C4-2B (cell line): ENCODE results near the gene LRMDA.
A peak's percentile ranks its signal among the peaks of the same experiment; 100 is the strongest.

Experiments used
- H3K27ac ChIP-seq: fragments of 450-650 bp; 2 replicates; pipeline ENCODE4 v1.5.1; 2017
- ZFX ChIP-seq: fragments of 450-650 bp; IDR thresholded peaks from 2 replicates; pipeline ENCODE4 v1.6.1; 2017
- TF ChIP-seq, protein P1 (sequence below): fragments of 450-650 bp; conservative IDR thresholded peaks from 2 replicates; pipeline ENCODE4 v1.5.1; 2017; ENCODE audit warnings: mild to moderate bottlenecking

LRMDA gene

DNA sequence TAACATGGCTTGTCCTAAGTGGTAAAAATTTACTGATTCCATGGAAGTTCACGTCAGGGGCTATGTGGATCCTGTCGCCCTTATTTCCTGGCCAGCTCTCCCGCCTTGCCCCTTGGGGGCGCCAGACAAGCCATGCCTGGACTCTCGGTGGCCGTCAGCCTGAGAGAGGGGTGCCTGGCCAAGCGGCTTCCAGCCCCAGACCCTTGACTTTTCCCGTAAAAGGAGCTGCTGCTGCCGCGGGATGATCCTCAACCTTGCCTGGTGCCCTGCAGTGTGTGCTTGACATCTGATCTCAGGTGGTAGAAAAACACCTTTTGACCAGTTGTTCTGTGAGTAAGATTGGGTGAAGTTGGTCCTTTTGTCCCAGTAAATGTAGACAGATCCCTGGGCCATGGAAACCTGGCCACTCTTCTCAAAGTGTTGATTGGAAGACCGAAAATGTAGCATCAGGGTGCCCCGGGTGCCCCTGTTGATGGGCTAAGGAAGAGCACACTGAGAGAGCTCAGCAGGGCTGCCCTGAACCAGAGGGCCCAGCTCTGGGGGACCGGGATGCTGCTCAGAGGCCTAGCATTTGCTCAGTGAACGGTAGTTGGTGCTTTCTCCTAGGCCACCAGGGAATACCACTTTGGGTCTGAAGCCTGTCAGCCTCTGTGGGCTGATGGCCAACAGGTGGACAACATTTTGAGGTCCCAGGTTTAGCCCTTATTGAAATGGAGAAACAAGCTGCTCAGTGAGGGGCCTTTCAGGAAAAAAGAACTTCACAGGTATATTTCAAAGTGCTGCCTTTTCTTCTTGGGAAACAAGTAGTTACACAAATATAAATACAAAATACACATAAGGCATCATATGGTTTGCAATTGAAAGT lies 162.5 kb downstream of the LRMDA start:
- no peak overlapping the region for H3K27ac ChIP-seq
- no peak for TF ChIP-seq ZFX
- TF ChIP-seq, protein P1, sequence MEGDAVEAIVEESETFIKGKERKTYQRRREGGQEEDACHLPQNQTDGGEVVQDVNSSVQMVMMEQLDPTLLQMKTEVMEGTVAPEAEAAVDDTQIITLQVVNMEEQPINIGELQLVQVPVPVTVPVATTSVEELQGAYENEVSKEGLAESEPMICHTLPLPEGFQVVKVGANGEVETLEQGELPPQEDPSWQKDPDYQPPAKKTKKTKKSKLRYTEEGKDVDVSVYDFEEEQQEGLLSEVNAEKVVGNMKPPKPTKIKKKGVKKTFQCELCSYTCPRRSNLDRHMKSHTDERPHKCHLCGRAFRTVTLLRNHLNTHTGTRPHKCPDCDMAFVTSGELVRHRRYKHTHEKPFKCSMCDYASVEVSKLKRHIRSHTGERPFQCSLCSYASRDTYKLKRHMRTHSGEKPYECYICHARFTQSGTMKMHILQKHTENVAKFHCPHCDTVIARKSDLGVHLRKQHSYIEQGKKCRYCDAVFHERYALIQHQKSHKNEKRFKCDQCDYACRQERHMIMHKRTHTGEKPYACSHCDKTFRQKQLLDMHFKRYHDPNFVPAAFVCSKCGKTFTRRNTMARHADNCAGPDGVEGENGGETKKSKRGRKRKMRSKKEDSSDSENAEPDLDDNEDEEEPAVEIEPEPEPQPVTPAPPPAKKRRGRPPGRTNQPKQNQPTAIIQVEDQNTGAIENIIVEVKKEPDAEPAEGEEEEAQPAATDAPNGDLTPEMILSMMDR, result peak; percentile 26

DNA sequence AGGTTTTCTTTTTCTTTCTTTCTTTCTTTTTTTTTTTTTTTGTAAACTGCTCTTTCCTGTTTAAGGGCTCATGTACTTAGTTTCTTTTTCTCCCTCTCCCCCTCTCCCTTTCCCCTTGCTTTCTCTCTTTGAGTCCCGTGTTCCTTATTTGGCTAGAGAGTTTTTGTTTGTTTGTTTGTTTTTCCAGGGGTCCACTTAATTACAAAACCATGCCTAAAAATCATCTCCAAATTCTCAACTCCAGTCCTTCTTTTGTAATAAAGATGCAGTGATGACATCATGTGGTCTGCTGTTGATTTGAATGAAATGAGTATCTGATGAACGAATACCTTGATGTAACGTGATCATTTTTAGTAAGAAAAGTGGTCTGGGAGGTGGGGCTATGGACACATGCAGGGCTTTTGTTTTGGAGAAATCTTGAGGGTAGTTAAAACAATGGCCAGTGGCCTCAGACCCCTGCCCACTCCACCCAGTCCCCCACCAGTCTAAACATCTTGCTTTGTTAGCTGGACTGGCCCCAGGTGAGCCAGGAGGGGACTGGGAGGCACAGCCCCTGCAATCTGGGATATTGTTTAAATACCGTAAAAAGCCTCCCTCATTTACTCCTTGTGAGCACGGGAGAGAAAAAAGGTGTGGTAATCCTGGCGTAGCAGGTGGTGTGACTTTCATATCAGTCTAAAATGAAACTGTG lies 165.7 kb downstream of the LRMDA start:
- TF ChIP-seq ZFX, result no peak
- TF ChIP-seq, protein P1, result no peak
- H3K27ac ChIP-seq, result no peak overlapping the region

DNA sequence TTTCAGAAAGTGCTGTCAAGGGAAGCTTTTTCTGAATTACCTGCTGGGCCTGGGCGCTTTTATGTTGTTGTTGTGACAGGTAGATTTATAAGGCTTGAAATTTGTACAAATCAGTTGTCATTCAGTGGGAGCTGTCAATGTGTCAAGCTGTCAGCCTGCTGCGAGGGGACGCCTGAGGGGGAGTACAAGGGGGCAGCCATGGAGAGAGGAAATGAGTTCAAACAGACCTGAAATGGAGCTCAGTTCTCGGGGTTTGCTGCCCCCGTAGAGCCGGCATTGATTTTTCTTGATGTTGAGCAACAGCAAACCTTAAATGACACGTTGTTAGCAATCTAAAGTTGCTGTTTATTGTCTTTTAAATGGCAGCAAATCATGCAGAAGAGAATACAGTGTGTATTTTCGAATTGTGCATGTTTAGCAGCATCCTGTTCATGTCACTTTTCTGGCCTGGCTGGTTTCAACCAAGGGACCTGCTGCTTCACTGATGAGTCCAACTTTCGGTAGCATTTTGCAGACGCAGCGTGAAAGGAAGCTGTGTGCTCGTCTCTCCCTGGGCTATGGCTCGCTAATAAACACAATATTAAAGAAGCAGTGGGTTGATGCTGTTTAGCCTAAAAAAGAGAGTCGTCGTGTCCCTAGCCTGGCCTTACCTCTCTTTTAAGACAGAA lies 166.5 kb downstream of the LRMDA start:
- no peak overlapping the region for H3K27ac ChIP-seq

DNA sequence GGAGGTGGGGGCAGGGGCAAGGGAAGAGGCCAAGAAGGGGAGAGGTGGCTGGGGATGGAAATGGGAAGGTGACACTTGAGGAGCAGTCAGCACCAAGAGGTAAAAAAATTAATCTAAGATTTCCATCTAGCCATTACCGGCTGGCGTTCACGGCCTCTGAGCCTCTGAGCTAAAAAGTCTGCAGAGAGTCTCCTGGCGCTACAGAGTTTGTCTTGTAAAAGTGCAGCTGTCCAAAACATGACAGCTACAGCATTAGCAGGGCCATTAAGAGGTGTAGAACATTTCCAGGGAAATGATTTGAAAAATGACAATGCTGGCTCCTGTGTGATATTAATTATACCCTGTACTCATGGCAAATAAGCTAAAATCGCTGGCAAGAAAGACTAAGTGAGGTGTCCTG lies 167.6 kb downstream of the LRMDA start:
- no peak overlapping the region for H3K27ac ChIP-seq
- TF ChIP-seq ZFX, result no peak
- TF ChIP-seq, protein P1, result no peak

More for the DNA sequence above, 166.5 kb downstream of the LRMDA start:
- TF ChIP-seq, protein P1, result no peak
- no peak for TF ChIP-seq ZFX

DNA sequence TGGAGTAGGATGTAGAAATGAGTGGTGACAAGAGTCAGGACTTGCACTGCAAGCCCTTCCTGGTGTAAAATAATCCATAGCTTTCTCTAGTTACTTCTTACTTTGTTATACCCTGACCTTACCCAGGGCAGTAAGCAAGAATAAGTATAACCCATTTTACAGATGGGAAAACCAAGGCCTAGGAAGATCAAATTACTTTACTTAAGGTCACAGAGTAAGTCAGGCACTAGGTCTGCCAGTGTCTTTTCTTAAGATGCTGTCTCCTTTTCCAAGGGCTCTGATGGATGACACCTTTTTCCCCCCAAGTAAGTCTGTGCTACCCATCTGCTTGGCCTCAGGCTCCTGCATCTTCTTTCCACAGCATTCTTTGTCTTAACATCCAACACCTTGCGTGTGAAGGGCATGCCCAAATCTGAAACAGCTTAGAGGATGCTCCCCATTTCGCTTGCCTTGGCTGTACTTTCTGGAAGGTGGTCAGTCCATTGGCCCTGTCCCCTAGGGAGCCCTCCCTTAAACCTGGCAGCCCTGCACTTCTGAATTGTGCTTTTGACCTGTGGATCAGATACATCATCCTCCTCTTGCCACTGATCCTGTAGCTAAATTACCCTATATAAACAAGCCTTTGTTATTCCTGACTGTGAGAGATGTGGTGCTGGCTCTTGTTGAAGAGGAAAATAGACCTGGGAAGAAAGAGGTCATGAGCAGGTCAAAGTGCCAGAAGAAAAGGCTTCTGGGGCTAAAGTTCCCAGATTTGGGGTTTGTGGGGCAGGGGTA lies 168.6 kb downstream of the LRMDA start:
- H3K27ac ChIP-seq, result no peak overlapping the region
- TF ChIP-seq ZFX, result no peak
- TF ChIP-seq, protein P1, result no peak

DNA sequence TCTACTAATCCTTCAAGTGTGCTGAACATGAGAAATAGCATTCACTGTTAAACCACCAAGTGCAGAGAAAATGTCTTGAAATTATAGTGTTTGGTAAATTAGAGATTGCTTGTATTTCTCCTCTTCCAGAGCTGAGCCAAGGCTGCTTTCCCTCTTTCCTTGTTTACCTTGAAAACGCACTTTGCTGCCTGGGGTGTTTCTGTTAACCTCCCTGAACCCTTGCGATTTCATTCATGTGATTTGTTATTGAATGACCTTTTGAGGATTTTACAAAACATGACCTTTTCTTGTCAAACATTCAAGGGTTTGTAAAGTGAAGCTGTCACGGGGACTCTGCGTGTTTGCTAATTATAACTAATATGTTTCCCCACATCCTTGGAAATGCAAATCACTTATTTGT lies 169.4 kb downstream of the LRMDA start:
- no peak overlapping the region for H3K27ac ChIP-seq
- TF ChIP-seq, protein P1, result no peak
- TF ChIP-seq ZFX, result no peak
